ENCODE data around the gene TACSTD2.
A peak's percentile ranks its signal among the peaks of the same experiment; 100 is the strongest.
"Not testable (repeated sequence)": the region's sequence is repeated elsewhere in the genome, so short reads cannot be mapped to it uniquely, and the experiment has no call there.

The TACSTD2 gene

DNA sequence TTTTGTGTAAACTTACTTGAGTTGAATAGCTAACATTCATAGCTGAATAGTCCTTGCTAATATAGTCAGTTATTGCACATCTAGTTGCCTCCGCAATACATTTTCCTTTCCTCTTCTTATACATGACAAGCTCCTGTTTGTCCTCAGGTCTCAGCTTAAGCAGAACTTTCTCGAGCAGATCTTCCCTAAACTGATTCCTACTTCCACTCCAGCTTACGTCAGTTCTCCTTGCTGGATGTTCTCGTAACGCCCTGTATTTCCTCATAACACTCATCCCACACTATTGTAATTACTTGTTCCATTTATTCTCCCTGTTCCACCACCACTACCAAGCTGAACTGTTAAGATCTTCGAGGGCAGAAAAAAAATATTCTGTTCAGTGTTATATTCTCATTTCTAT lies 15.4 kb downstream of the TACSTD2 start:
- no peak for DNase-seq

GRCh38 chr1:58555393-58555792 lies 21.7 kb downstream of the TACSTD2 start:
- DNase-seq, result no peak

DNA sequence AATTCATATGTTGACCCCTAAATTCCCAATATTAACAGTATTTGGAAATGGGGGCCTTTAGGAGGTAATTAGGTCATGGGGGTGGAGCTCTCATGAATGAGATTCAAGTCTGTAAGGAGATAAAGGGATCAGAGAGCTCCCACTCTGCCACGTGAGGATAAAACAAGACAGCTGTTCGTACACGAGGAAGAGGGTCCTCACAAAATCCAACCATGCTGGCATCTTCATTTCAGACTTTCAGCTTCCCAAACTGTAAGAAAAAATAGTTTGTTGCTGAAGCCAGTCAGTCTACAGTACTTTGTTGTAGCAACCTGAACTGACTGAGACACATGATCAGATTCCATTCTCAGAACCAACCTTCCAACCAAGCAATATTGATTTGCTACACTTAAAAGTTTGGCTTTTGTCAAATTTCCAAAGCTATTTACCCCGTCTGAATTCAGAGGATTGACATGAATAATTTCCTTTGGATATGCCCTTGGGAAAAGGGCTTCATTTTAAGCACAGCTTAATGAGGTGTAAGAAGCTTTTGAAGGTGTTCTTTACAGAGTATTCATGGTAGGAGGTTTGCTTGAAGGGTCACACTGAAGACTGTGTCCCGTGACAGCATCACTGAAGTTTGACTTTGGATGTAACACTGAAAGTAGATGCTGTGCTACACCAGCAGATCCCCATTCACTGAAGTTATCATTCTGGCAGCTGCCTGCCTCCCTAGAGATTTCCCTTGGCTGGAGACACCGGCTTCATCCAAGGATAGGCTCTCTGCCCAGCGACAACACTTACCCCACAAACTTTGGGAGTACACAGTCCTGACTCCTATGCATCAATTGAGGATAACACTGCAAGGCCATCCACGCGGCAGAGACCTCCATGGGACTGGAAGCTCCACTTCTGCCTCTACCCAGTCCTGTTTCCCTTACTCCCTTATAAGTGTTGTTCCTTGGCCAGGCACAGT lies 25.6 kb downstream of the TACSTD2 start:
- DNase-seq, result no peak

DNA sequence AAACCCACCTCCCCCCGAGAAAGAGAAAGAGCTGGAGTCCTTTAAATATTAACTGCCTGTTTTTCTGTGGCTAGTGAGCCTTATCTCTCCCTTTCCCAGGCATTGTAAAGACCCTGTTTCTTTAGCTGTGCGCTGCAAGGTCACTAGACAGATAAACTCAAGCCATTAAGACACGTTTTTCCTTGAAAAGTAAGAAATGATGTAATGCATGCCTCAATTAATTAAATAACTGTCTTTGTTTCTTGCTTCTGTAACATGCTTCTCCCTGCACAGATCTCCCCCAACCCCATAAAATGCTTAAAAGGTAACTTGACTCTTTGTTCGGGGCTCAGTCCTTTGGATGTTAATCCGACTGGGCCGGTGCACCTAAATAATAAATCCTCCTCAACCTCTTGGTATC lies 27.8 kb downstream of the TACSTD2 start:
- not testable (repeated sequence) for DNase-seq

DNA sequence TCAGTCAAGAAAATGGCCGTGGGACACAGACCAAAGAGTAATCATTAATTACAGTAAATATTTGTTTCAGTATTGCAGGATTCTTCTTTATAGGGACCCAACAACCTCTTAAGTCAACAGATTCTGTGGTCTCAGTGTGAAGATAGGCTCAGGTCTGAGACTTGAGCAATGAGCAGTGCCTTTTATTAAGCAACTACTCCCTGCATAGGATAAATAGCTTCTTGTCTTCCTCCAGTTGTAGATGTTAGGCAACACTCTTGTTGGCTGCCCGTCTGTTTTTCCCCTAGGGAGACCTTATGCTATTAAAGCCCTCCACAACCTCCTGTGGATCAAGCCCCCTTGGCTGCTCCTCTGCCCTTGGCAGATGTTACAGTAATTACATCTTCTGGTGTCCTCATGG lies 28.7 kb downstream of the TACSTD2 start:
- DNase-seq, result no peak

GRCh38 chr1:58546520-58547308 lies 30.3 kb downstream of the TACSTD2 start, which contains the start of gene OMA1:
Gene OMA1, minus strand, starts transcription at chr1:58546726. Its CDS starts 7,432 bp downstream, at chr1:58539294.
- DNase-seq, result peak; percentile 97

DNA sequence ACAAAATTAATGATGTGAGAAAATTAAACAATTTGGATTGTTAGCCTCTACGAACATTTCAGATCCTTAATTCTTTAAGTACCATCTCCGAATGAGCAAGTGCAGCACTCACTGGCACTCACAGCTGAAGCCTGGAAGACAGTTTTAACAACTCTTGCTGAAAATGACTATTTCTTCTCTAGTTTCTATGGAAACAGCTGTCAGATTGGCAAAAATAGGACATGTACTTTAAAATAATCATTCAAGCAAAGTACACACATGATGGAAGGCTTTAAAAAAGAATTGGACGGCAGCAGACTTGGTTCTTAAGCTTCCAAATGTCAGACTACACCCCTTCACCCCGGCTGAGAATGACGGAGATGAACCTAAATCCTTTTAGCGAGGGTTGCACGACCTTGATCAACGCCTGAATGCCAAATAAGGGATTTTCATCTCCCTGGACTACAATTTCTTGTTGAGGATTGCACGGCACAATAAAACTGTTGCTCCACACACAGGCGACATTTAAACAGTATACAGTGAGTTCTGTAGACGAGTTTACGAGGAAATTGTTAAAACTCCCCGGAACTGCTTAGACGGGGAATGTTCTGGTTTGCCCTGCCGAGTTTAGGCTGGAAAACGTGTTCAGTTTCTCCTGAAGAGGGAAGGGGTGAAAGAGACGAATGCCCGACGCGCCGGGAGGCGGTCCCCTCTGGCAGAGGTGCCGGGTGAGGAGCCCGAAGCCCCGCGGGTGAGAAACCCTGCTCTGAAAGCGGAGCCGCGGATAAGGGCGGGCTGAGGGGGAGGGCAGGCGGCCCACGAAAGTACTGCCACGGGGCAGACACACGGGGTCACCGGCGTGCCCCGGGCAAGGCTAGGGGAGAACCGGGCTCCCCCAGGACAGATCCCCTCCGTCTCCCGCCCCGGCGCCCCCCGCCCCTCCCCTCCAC lies 31.2 kb downstream of the TACSTD2 start:
- DNase-seq, result peak; percentile 55

DNA sequence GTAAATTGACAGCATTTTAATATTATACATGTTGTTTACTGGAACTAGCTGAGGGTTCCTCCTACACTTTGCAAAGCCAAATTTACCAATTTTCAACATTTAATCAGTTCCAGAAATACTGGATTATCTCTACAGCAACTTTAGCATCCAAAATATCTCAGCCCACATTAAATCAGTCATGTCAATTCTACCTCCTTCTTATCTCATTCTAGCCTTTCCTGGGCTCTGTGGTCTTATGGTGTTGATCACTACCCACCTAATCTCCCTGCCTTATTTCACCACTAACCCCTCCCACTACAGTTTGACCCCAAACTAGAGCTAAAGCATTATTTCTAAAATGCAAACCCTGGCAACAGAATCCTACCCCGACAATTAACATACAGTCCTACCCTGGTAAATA lies 33.8 kb downstream of the TACSTD2 start:
- DNase-seq, result no peak

DNA sequence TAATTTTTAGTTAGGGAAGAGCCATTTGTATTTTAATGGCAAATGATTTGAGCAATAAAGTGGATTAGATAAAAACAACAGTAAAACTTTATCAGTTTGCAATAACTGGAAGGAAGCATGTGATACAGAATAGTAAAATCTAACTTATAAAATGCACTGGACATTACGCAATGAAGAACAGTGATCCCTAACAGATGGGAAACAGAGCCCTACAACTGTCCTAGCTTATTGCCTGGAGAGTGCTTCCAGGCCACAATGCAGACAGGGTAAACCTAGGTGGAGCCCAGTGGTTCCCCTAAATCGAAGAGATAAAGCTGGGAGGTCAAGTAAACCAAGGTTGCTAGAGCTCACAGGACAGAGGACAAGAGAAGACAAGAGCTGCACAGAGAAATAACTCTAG lies 37.5 kb downstream of the TACSTD2 start:
- no peak for DNase-seq

- DNase-seq, result no peak
These were observed 38.2 kb downstream of the TACSTD2 start for GRCh38 chr1:58538821-58539220.

DNA sequence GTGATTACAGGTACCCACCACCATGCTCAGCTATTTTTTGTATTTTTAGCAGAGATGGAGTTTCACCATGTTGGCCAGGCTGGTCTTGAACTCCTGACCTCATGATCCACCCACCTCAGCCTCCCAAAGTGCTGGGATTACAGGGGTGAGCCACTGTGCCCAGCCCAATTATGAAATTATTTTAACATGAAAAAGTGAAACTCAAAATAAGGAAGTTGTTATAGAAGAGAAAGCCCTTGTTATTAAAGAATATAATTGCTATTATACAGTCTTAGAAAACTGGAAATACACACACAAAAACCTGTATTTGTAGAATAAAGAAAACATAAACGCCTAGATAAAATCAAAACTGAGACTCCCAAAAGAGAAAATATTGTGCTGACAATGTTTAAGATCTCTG lies 45.2 kb downstream of the TACSTD2 start:
- not testable (repeated sequence) for DNase-seq

DNA sequence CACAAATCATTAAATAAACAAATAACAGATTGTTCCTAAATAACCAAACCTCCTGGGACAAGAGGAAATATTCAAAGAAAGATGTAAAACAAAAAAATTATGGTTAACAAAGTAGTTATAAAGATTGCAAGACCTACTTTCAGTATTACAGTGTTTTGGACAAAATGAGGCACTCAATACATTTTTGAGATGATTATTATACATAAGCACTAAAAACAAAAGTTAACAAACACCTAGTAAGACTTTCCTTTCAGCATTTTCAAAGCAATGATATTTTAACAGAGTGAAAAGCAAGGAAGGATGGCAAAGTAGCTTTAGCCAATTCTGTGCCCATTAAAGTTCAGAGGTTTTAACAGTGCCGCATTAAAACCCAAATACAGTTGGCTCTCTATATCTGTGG lies 47.8 kb downstream of the TACSTD2 start:
- peak; percentile 59 for DNase-seq

DNA sequence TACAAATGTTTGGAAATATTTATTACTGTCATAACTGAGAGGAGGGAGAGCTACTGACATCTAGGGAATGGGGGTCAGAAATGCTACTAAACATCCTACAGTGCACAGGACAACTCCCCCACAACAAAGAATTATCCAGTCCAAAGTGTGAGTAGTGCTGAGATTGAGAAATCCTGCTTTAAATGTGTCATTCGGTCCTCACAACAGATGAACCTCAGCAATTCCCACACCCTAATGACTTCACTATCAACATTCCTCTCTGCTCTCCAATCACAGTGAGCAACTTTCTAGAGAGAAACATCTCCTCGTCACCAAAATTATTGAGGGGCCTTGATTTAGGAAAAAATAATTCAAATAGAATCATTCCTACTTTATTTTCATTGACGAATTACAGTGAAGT lies 48.5 kb downstream of the TACSTD2 start:
- DNase-seq, result peak; percentile 37
